HG03565 (cell line): ENCODE measurements around the gene REEP1.
A peak's percentile ranks its signal among the peaks of the same experiment; 100 is the strongest.

Experiments used
- ATAC-seq: cut with Tn5 transposase; IDR thresholded peaks from one replicate; pipeline ENCODE4 v1.9.1; 2021; ENCODE audit warnings: mild to moderate bottlenecking, moderate library complexity; ENCODE audit not compliant: unreplicated experiment

Gene REEP1

DNA sequence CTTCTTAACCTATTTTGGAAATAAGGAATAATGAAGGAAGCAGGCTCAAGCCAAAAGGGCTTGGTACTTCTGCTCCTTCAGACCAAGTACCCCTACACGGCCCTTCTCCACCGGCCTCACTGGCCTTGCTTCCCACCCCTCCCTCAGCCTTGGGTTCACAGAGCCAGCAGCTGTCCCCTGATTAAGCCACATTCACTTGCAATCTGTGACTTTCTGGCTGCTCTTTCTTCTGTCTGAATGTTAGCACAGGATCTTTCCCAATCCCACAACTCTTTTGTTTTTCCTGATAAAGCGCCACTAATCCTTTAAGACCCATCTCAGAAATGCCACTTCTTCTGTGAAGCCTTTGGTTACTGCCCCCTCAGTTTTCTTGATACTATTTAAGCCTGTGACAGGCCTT is 52.4 kb downstream of the REEP1 start:
- ATAC-seq = no peak

DNA sequence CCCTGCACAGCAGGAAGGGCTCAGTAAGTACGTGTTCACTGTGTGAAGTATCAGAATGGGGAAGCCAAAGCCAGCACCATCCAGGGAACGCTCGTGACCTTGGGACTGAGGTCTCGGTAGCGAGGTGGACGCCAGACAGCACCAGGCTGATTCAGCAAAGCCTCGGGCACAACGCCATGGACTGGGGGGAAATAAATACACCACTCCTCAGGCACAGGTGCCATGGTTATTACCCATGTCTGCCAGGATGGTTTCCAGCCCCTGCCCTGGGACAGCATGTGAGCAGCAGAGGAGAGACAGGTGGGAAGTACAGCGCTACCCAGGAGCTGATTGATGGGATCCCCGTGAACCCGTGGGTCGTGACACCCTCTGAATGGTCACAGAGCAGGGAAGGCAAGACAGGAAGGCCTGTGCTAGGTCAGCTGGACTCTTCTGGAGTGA is 53.0 kb downstream of the REEP1 start:
- no peak for ATAC-seq

GRCh38 chr2:86283411-86284030 is 53.9 kb downstream of the REEP1 start:
- no peak for ATAC-seq

GRCh38 chr2:86281066-86281700 is 56.2 kb downstream of the REEP1 start:
- ATAC-seq = no peak

DNA sequence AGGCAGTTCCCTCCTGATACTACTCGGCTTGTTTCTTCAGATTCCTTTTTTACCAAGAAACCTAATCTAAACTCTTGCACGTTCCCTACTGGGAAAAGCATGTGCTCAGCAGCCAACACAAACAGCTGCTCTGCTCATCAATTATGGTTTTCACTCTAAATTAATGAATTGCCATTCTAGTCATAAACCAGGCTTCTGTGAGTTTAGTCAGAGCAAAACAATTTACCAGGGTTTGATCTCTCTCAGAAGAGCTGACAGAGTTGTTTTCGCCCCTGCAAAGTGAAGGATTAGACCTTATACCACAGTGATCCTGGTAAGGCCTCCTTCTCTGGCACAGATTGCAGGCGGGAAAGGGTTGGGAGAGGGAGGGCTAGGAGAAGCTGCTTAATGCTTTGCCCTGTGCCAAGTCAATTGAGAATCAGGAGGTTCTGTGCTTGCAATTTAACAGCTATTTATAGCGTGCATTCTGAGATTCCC is 57.2 kb downstream of the REEP1 start:
- ATAC-seq = no peak

- no peak for ATAC-seq
Measured at GRCh38 chr2:86275962-86276361, 61.5 kb downstream of the REEP1 start.

DNA sequence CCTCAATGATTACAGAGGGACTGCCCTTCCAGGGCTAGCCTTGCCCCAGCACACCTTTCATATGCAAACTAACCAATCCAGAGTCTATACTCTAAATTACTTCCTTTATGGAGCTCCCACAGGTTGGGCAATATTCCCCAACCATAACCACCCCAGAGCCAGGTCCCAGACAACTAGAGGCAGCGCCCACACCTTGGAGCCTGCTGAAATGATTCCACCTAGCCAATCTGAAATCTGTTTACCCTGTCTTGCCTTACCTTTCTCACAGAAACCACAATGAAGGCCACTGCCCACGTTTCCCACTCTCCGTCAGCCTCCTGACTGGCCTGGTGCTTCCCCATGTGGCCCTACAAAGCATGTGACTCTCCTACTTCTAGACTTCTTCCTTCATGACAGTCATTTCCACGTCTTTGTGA is 62.0 kb downstream of the REEP1 start:
- no peak for ATAC-seq

- ATAC-seq = peak; percentile 59
Measured at GRCh38 chr2:86274918-86275275, 62.5 kb downstream of the REEP1 start.

- ATAC-seq = peak; percentile 49
Measured at GRCh38 chr2:86274265-86274917, 63.0 kb downstream of the REEP1 start.

- ATAC-seq = no peak
Measured at GRCh38 chr2:86272111-86272510, 65.3 kb downstream of the REEP1 start.

GRCh38 chr2:86271248-86271647 is 66.2 kb downstream of the REEP1 start:
- no peak for ATAC-seq

DNA sequence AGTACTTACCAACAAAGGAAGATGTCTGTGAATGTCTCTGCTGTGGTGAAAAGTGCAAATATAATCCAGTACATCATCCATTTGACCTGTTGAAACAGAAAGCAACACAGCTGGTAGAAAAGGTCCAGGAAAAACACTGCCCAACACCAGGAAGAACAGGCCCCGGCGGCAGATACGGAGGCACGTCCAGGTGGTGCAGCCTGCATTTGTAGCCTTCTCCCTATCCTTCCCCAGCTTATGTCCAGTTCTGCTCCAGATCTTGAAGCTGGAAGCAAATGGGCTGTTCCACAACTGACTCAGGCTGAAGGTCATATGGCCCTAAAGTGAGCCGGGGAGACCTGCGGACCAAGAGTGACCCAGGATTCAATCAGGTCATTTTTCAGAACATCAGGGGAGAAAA is 73.5 kb downstream of the REEP1 start:
- ATAC-seq = no peak

DNA sequence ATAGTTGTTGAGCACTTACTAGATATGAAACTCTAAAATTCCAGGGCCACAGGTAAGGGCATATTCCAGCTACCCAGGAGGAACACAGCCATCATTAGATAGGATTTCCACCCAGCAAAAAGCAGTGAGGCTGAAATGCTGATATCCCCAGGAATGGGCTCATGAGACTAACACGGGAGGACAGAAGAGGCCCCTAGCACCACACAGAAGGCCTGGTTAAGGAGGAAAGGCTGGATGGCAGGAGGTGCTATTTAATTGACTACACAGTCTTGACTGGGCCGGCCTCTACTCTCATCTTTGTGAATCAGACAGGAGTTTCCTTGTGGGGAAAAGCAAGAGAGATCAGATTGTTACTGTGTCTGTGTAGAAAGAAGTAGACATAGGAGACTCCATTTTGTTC is 76.4 kb downstream of the REEP1 start:
- ATAC-seq = no peak

DNA sequence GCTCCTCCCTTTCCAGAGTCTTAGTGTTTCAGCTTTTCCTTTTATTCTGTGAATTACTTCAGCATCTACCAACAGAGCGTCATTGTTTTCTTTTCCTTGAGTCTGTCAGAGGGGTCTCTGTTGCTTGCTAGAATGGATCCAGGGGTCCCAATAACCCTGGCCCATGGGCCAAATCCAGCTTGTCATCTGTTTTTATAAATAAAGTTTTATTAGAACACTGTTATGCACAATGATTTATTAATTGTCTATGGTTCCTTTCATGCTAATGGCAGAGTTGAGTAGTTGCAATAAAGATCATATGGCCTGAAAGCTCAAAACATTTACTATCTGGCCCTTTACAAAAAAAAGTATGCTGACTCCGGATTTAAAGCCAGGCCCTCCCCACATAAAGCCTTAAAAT is 79.3 kb downstream of the REEP1 start:
- ATAC-seq = no peak

- ATAC-seq = no peak
Measured at GRCh38 chr2:86256982-86257381, 80.4 kb downstream of the REEP1 start.

DNA sequence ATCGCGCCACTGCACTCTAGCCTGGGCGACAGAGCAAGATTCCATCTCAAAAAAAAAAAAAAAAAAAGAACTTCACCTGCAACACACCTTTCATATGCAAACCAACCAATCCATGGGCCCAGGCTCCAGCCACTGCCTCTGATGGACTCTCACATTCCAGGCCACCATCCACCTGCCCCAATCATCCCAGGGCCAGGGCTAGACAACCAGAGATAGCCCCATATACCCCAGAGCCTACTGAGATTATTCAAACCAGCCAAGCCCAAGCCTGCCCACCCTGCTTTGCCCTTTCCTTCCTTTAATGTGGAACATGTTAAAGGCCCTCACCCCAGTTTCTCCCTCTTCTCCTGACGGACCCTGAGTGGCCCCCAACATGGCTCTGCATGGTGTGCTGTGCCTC is 81.1 kb downstream of the REEP1 start:
- no peak for ATAC-seq

DNA sequence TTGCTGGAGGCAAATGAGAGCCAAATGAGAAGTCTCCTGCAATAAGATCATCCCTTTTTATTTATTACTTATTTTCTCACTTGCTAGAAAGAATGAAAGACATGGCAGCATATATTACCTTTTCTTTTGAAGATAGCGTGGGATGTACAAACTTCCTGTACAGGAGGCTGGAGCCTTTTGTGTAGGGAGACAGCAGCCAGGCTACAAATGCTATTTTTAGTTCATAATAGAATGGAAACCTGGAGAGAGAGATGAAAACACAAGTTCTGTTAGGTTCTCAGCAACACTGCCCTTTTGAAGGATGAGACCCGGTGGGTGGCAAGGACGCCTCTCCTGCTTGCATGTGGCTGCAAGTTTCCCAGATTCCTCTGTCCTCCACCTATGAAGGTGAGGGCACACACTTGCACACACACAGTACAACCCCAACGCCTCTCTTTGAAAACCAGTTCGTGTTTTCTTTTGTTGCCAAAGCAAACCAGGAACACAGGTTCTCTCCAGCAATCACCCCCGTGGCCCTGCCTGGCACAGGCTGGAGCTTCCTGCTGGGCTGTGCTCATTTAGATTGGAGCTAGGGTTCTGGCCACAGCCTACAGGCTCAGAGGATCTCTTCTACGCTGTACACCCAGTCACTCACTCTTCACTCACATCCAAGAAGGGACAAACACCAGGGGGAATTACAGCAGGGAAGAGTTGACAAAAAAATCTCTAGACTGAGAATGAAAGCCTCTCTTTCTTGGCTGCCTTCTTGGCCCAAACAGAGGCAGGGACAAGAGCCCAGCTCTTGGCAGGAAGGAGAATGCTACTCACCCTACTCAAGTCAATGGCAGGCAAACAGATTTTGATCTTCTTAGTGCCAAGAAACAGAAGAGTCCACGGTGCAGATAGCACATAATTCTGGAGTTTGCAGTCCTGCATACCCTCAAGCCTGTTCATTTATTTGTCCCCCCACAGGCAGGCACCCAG is 82.6 kb downstream of the REEP1 start:
- no peak for ATAC-seq

GRCh38 chr2:86253424-86253823 is 84.0 kb downstream of the REEP1 start:
- ATAC-seq = no peak

- no peak for ATAC-seq
Measured at GRCh38 chr2:86251840-86252266, 85.6 kb downstream of the REEP1 start.

- ATAC-seq = peak; percentile 63
Measured at GRCh38 chr2:86249579-86250391, 87.6 kb downstream of the REEP1 start.
